Nephron (organoid): ENCODE data around the gene NR3C2.
A peak's percentile ranks its signal among the peaks of the same experiment; 100 is the strongest.

Experiments
- H3K27ac Mint-ChIP-seq, 3 experiments: 2 replicates each; pipeline ENCODE4 v1.8.0; 2020; ENCODE audit warnings: mixed read lengths in 3 of 3, mild to moderate bottlenecking in 2 of 3, moderate library complexity in 1 of 3
- H3K27me3 Mint-ChIP-seq: 2 replicates; pipeline ENCODE4 v1.8.0; 2021; ENCODE audit warnings: low read depth, mild to moderate bottlenecking, moderate library complexity, mixed read lengths
- H3K36me3 Mint-ChIP-seq: 2 replicates; pipeline ENCODE4 v1.8.0; 2020; ENCODE audit warnings: low read depth, mixed read lengths
- H3K4me1 Mint-ChIP-seq: 2 replicates; pipeline ENCODE4 v1.8.0; 2020; ENCODE audit warnings: mixed read lengths
- H3K4me3 Mint-ChIP-seq, 3 experiments: 2 replicates each; pipeline ENCODE4 v1.8.0; 2020; ENCODE audit warnings: mild to moderate bottlenecking in 3 of 3, mixed read lengths in 3 of 3, moderate library complexity in 2 of 3
- H3K9me3 Mint-ChIP-seq: 2 replicates; pipeline ENCODE4 v1.8.0; 2020; ENCODE audit warnings: mixed read lengths
- CTCF ChIP-seq, 3 experiments: fragments of 200-600 bp; sonication (generic); IDR thresholded peaks; one replicate each; pipeline ENCODE4 v1.5.0; 2021; ENCODE audit warnings: antibody characterized with exemption in 3 of 3; ENCODE audit not compliant: unreplicated experiment in 3 of 3

NR3C2 gene

GRCh38 chr4:148055844-148056243, 386.4 kb downstream of the NR3C2 start:
- H3K4me3 Mint-ChIP-seq, result no peak overlapping the region
- peaks cover 3% of the 10 kb centered on the region for H3K27me3 Mint-ChIP-seq
- TF ChIP-seq CTCF (IDR thresholded peaks at IDR 0.05; ENCODE audit: unreplicated experiment in 3 of 3), result no peak
- no peaks in the 10 kb centered on the region for H3K9me3 Mint-ChIP-seq
- H3K36me3 Mint-ChIP-seq, result peaks cover under 1% of the 10 kb centered on the region
- H3K4me1 Mint-ChIP-seq, result peaks cover 69% of the 10 kb centered on the region
- H3K27ac Mint-ChIP-seq, result peak overlapping the region in 2 of 3 experiments; percentile 60 to 87

- peaks cover 3% of the 10 kb centered on the region for H3K27me3 Mint-ChIP-seq
- peaks cover 4% of the 10 kb centered on the region for H3K36me3 Mint-ChIP-seq
- peaks cover 65% of the 10 kb centered on the region for H3K4me1 Mint-ChIP-seq
Observed at GRCh38 chr4:148054275-148054674, 387.9 kb downstream of the NR3C2 start.

GRCh38 chr4:148053298-148054003, 388.8 kb downstream of the NR3C2 start:
- no peak for TF ChIP-seq CTCF (IDR thresholded peaks at IDR 0.05; ENCODE audit: unreplicated experiment in 3 of 3)
- H3K4me1 Mint-ChIP-seq, result peaks cover 65% of the 10 kb centered on the region
- H3K27me3 Mint-ChIP-seq, result peaks cover 3% of the 10 kb centered on the region
- peak overlapping the region; percentile 13 to 90 (median 22) for H3K27ac Mint-ChIP-seq
- H3K36me3 Mint-ChIP-seq, result peaks cover 4% of the 10 kb centered on the region
- no peaks in the 10 kb centered on the region for H3K9me3 Mint-ChIP-seq
- H3K4me3 Mint-ChIP-seq, result no peak overlapping the region

More at GRCh38 chr4:148054275-148054674, 387.9 kb downstream of the NR3C2 start:
- no peak overlapping the region for H3K4me3 Mint-ChIP-seq
- no peaks in the 10 kb centered on the region for H3K9me3 Mint-ChIP-seq
- peak in 1 of 3 experiments; percentile 10 for TF ChIP-seq CTCF (IDR thresholded peaks at IDR 0.05; ENCODE audit: unreplicated experiment in 3 of 3)
- H3K27ac Mint-ChIP-seq, result peak overlapping the region; percentile 22 to 90 (median 77)

- no peaks in the 10 kb centered on the region for H3K9me3 Mint-ChIP-seq
- no peak overlapping the region for H3K4me3 Mint-ChIP-seq
- no peak for TF ChIP-seq CTCF (IDR thresholded peaks at IDR 0.05; ENCODE audit: unreplicated experiment in 3 of 3)
- H3K36me3 Mint-ChIP-seq, result peaks cover 4% of the 10 kb centered on the region
- H3K27ac Mint-ChIP-seq, result peak overlapping the region in 1 of 3 experiments; percentile 90
- peaks cover 3% of the 10 kb centered on the region for H3K27me3 Mint-ChIP-seq
- peaks cover 63% of the 10 kb centered on the region for H3K4me1 Mint-ChIP-seq
Observed at GRCh38 chr4:148052448-148052847, 389.8 kb downstream of the NR3C2 start.

GRCh38 chr4:148051403-148051802, 390.8 kb downstream of the NR3C2 start:
- H3K9me3 Mint-ChIP-seq, result no peaks in the 10 kb centered on the region
- H3K27me3 Mint-ChIP-seq, result peaks cover 3% of the 10 kb centered on the region
- peaks cover 4% of the 10 kb centered on the region for H3K36me3 Mint-ChIP-seq
- no peak overlapping the region for H3K4me3 Mint-ChIP-seq
- H3K4me1 Mint-ChIP-seq, result peaks cover 58% of the 10 kb centered on the region
- no peak overlapping the region for H3K27ac Mint-ChIP-seq
- no peak for TF ChIP-seq CTCF (IDR thresholded peaks at IDR 0.05; ENCODE audit: unreplicated experiment in 3 of 3)

- no peak for TF ChIP-seq CTCF (IDR thresholded peaks at IDR 0.05; ENCODE audit: unreplicated experiment in 3 of 3)
- peak overlapping the region in 2 of 3 experiments; percentile 45 to 81 for H3K27ac Mint-ChIP-seq
- no peak overlapping the region for H3K4me3 Mint-ChIP-seq
- H3K4me1 Mint-ChIP-seq, result peaks cover 56% of the 10 kb centered on the region
- H3K27me3 Mint-ChIP-seq, result peaks cover 3% of the 10 kb centered on the region
- peaks cover 8% of the 10 kb centered on the region for H3K36me3 Mint-ChIP-seq
- H3K9me3 Mint-ChIP-seq, result no peaks in the 10 kb centered on the region
Observed at GRCh38 chr4:148048598-148048997, 393.6 kb downstream of the NR3C2 start.
